HG03135 (cell line): ENCODE data around the gene VILL.
"Not testable (repeated sequence)": the region's sequence is repeated elsewhere in the genome, so short reads cannot be mapped to it uniquely, and the experiment has no call there.

Experiments
- ATAC-seq: cut with Tn5 transposase; IDR thresholded peaks from one replicate; pipeline ENCODE4 v1.9.1; 2021; ENCODE audit warnings: mild to moderate bottlenecking, moderate library complexity; ENCODE audit not compliant: unreplicated experiment

Gene VILL

DNA sequence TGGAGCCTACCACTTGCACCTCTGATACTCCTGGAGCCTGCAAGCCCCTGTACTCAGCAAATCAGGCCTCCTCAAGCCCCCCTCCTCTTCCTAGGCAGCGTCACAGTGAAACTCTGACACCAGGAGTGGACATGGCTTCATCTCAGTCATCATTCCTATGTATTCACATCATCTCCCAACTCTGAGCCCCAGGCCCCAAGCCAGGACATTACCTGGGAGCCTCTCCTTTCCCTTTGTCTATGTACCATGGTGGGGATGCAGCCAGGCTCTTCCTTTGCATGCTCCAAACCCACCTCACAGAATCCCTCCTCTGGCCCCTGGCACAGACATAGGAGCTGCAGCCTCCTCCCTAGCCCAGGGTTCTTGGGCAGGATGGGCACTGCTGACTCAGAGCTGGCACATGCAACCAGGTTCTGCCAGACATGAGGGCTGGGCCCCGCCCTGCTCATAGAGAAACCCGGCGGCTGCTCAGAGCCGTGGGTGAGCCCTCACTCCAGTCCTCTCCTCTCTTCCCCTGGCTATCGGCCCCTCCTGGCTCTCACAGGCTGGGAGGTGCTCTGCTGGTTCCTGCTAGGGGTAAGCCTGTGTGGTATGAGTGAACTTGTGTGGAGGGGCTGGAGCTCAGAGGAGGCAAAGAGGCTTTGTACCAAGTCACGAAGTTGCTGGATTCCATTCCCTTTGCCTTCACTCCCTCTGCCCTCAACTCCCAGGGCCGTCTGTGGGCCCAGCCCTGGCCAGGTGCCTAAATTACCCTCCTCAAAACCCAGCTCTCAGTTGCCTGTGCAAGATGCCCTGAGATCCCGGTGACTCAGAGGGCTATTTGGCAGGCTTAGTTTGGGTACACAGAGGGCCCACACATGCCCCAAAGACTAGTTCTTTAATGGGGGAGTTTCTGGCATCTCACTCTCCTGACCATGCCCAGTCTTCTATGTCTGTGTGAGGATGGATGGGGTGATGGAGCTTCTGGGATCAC lies 40.7 kb downstream of the VILL start:
- no peak for ATAC-seq

DNA sequence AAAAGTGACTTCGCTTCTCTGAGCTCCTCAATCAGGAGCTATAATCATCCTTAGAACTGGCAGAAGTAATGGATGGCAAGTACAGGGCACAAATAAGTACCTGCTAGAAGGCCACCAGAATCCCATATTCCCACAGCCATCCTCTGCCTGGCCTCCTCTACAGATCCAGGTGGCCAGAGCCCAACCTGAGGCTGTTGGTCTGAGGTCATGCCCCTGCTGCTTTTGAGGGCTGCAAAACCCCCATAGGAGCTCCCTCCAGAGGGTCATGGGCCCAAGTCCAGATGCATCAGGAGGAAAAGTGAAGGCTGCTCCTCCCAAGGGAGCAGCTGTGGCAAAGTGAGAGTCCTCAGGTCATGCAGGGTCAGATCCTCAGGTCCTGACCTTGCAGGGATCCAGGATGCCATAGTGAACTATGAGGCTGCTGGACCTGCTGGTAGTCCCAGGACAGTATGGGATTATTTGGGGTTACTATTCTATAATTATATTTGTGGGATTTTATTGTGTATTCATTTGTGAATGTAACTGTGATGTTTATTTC lies 41.8 kb downstream of the VILL start:
- ATAC-seq, result no peak

DNA sequence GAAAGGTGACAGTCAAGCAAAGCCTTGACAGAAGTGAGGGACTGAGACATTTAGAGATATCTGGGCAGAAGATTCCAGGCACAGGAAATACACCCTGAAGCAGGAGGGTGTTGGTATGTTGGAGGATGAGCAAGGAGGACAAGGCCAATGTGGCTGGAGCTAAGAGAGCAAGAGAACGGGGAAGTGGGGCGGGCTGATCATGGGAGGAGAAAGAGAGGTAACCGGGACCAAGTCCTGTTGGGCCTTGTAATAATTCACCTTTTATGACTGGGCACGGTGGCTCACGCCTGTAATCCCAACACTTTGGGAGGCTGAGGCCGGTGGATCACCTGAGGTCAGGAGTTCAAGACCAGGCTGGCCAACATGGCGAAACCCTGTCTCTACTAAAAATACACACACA lies 43.0 kb downstream of the VILL start:
- not testable (repeated sequence) for ATAC-seq

DNA sequence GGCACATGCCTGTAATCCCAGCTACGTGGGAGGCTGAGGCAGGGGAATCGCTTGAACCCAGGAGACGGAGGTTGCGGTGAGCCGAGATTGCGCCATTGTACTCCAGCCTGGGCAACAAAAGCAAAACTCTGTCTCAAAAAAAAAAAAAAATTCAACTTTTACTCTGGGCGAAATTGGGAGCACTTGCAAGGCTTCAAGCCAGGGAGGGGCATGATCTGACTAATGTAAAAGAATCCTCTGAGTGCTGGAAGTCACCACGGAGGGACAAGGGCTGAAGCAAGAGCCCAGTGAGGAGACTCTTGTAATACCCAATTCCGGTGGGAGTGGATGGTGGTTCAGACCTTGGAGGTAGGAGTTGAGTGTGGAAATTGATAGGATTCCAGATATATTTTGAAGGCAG lies 43.7 kb downstream of the VILL start:
- ATAC-seq, result not testable (repeated sequence)

DNA sequence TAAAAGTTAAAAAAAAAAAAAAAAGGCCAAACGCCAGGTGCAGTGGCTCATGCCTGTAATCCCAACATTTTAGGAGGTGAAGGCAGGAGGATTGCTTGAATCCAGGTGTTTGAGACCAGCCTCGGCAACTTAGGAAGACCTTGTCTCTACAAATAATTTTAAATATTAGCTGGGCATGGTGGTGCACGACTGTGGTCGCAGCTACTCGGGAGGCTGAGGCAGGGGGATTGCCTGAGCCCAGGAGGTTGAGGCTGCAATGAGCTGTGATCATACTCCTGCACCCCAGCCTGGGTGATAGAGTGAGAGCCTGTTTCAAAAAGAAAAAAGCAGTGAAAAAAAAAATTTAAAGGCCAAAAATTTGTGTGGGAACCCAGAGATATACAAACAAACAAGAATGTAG lies 45.7 kb downstream of the VILL start:
- no peak for ATAC-seq

DNA sequence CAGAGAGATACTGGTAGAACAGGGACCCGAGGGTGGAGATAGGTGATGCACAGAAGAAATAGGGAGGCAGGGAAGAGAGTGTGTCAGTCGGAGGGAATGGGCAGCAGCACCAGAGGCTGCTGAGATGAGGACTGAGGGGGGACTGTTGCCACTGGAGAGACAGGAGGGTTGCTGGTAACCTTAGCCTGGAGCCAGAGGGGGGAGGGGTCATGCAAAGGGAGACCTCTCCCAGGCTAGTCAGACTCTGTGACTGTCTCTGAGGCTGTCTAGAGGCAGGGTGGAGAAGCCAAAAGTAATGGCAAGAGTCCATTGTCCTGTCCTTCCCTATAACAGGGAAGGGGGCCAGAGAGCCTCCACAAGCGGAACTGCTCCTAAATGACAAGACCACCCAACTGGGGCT lies 46.3 kb downstream of the VILL start:
- no peak for ATAC-seq

DNA sequence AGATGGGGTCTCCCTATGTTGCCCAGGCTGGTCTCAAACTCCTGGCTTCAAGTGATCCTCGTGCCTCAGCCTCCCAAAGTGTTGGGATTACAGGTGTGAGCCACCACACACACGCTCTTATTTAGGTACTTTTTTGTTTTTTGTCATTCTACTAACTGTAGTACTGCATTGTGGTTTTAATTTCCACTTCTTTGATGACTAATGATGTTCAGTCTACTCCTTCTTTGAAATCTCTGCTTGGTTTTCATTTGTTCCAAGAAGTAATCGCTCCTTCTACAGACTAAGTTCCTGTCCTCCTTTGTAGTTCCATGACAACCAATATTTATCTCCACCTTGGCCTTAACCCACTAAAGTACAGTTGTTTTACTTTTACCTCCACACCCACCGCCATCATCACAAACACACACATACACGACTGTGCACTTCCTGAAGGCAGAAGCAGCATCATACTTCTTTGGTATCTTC lies 47.9 kb downstream of the VILL start:
- ATAC-seq, result no peak

DNA sequence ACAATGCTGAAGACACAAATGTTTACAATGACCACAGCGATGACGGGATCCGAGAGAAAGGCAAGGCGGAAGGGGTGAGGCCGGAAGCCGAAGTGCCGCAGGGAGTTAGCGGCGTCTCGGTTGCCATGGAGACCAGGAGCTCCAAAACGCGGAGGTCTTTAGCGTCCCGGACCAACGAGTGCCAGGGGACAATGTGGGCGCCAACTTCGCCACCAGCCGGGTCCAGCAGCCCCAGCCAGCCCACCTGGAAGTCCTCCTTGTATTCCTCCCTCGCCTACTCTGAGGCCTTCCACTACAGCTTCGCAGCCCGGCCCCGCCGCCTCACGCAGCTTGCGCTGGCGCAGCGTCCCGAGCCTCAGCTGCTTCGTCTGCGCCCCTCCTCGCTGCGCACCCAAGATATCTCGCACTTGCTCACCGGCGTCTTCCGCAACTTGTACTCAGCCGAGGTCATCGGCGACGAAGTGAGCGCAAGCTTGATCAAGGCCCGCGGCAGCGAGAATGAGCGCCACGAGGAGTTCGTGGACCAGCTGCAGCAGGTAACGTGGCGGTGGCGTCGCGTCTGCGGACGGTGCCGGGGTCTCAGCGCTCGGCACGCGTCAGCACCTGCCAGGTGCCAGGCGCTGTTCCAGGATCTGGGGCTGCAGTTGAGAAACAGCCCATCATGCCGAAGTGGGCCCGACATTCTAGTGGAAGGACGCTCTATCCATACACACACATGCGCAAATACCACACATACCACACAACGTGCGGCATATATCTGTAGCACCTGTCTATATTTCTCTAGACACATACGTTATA lies 48.7 kb downstream of the VILL start, which contains the start of gene DLEC1:
Gene DLEC1, plus strand, starts transcription at position 108 of the 798 bp plus-strand sequence. Its CDS starts 18 bp downstream, at position 126.
- peak; percentile 84 for ATAC-seq

DNA sequence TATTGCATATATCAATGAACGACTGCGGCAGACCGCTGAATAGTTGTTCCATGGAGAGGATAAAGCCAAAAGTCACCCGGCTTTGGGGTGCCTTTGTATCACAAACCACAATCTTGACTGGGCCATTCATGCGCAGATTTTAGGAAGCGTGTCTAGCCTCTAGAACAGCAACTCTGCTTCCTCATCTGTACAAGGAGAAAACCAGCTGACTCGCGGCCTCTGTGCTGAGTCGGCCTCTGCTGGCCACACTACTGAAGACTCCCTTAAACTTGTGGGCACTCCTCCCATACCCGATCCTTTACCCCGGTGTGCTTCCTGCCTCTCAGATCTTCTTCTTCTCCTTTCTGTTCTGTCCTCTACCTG lies 49.3 kb downstream of the VILL start:
- peak; percentile 36 for ATAC-seq

DNA sequence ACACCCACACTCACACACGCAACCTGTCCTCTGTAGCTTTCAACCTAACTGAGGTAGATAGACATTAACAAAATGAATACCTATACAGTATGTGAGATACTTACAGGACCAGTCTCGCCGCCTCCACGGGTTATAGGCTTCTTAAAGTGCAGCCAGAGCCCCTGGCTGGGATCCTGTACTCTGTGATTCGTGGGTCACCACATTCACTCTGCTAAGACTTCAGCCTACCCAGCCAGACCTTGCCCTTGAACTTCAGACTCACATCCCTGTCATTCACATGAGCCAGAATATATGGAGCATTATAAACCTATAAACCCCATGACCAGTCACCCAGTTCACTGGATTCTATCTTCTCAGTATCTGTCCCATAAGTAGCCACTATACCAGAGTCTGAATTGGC lies 49.8 kb downstream of the VILL start:
- ATAC-seq, result no peak

DNA sequence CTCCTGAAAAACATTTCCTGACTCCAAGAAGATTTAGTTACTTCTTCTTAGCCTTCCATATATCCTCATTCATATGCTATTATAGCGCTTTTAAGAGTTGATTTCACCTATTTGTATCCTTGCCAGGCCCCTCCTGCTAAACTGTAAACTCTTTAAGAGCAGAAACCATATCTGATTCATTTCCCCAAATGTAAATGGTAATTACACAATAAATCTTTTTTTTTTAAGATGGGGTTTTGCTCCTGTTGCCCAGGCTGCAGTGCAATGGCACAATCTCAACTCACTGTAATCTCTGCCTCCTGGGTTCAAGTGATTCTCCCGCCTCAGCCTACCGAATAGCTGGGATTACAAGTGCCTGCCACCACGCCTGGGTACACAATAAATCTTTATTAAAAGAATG lies 52.9 kb downstream of the VILL start:
- ATAC-seq, result no peak

DNA sequence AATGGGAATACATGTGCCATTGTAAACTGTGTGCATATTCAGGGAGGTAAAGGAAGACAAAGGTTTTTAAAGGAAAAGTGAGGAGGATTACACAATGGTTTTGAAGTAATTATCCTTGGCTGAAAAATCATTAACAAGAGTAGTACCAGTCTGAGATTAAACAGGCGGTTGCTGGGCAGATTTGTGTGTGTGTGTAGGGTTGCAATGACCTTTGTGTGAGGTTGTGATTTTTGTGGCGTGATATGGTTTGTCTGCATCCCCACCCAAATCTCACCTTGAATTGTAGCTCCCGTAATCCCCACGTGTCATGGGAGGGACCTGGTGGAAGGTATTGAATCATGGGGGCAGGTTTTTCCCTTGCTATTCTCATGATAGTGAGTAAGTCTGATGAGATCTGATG lies 55.4 kb downstream of the VILL start:
- no peak for ATAC-seq

DNA sequence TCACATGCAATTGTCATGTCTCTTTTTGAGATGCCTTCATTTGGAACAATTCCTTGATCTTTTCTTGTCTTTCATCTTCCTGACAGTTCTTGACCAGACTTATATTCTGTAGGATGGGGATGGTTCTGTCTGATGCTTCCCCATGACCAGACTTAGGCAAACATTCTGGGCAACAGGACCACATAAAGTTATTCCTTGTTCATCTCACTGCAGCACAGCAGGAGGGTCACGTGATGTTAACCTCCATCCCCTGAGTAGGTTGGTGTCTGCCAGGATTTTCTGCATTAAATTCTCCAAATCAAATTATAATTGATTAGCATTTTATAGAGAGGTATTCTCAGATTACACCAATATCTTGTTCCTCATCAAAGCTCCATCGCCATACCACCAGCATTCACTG lies 56.2 kb downstream of the VILL start:
- no peak for ATAC-seq

DNA sequence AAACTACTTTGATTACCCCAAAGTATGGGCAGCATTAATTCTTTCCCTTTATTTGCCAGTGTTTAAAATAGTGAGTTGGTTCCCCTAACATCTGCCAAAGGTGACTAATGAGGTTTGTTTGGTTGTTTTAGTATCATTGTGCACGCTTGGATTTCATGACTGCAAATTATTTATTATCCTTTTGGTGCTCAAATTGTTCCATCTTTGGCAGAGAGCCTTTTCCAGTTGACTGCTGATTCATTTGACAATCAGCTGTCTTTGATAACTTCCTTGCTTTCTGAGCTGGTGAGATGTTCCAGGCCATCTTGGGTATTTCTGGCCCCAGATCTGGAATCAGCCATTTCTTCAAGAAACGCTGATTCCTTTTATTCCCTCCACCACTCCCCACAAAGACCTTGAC lies 57.3 kb downstream of the VILL start:
- no peak for ATAC-seq

DNA sequence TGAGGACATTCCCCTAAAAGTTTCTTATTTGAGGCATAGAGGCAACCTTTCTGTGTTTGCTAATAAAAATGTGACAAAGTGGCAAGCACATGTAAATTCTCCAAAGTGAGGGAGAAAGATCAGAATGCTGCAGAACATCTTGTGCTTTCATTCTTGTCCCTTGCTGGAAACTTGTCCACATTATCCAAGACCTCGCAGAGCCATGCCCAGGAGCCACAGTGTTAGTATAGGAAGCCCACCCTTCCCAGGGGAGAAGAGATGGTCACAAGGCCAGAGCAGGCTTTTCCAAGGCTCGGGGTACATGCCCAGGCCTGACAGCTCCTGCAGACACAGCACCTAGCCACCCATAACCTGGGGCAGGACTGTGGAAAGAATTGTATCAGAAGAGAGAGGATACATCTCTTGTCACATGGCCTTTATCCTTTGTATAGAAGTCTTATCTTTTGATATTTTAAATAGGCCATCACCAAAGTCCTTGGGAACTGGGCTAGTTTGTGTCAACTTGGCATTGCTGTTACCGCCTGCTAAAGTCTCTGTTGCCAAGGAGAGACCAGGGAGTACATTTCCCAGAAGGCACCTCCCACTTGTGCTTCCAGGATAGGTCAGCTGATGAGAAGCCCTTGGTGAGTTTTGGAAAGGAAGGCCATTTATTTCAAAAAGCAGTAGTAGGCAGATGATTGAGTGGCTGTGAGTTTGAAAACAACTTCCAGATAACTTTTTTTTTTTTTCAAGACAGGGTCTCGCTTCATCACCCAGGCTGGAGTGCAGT lies 59.0 kb downstream of the VILL start:
- no peak for ATAC-seq

DNA sequence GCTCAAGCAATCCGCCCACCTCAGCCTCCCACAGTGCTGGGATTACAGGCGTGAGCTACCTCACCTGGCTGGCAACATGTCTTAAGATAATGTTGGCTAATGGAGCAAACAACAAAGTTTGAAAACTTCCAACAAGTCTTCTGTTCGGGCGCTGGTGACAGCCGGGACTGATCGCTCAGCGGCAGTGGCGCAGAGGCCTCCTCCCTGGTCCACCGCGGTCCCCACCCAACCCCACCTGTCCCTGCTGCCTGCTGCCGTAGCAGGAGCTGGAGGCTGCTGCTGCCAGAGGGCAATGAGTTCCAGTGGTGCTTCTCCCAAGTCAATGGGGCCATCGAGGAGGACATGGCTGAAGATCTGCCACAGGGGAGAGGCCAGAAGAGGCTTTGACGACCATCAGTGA lies 60.5 kb downstream of the VILL start:
- no peak for ATAC-seq

DNA sequence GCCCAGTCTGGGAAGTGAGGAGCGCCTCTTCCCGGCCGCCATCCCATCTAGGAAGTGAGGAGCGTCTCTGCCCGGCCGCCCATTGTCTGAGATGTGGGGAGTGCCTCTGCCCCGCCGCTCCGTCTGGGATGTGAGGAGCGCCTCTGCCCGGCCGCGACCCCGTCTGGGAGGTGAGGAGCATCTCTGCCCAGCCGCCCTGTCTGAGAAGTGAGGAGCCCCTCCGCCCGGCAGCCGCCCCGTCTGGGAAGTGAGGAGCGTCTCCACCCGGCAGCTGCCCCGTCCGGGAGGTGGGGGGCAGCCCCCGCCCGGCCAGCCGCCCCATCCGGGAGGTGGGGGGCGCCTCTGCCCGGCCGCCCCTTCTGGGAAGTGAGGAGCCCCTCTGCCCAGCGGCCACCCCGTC lies 62.7 kb downstream of the VILL start:
- ATAC-seq, result not testable (repeated sequence)

DNA sequence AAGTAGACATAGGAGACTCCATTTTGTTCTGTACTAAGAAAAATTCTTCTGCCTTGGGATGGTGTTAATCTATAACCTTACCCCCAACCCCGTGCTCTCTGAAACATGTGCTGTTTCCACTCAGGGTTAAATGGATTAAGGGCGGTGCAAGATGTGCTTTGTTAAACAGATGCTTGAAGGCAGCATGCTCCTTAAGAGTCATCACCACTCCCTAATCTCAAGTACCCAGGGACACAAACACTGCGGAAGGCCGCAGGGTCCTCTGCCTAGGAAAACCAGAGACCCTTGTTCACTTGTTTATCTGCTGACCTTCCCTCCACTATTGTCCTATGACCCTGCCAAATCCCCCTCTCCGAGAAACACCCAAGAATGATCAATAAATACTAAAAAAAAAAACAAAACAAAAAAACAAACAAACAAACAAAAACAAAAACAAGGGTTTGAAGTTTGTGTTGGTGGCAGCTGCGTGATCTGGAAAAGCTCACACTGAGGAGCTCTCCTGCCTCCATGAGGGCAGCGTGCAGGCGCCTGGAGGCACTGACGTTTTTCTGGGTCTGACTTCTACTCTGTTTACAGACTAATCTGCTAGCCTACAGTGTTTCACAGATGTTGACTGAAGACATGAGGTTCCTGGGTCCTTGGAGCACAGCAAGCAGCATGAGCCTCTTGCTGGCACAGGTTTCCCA lies 63.4 kb downstream of the VILL start:
- not testable (repeated sequence) for ATAC-seq

DNA sequence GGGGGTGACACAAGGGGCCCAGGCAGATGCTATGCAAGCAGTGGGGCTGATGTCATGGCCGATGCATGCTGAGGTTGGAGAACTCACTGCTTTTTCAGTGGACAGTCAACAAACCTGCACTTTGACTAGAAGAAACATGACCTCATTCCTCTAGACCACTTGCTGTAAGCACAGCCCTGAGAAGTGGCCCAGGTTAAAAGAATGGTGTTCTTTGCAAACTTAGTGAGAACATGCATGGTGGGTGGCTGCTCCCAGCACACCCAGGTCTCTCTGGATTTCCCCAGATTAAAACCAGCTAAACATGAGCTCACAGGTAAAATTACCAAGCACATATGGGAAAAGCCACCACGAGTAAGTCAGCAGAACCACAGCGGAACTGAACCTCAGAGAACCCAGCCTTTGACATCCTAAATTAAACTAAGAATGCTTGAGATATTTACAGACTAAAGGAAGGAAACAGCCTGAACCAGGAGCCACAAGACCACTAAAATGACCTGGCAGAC lies 64.0 kb downstream of the VILL start:
- ATAC-seq, result no peak
